ENCODE measurements around the gene SIRT2.

The SIRT2 gene

DNA sequence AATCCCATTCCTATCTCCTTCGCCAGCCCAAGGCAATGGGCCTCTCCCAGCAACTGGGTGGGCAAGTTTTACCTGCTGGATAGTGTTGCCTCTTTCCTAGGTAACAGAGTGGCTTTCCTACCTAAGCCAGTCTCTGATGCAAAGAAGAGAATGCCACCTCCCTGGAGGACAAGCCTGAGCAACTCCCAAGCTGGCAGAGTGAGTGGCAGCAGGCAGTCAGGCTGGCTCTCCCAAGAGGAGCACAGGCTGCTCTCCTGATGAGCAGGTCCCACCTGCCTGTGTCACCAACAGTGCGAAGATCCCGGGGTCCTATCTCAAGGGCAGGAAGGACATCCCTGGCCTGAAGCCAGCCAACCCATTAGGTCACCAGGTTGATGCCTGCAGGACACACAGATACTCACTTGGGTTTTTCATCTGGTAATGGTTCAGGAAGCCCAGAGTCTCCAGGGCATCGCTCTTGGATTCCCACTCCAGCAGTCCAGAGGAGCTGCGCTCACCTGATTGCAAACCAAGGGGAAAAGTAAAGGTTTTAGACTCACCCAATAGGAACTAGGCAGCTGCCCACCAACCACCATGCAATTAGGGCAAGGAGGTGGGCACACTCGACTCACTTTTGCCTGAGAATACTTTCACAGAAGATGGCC lies 62.3 kb downstream of the SIRT2 start:
- TF ChIP-seq, protein P1, sequence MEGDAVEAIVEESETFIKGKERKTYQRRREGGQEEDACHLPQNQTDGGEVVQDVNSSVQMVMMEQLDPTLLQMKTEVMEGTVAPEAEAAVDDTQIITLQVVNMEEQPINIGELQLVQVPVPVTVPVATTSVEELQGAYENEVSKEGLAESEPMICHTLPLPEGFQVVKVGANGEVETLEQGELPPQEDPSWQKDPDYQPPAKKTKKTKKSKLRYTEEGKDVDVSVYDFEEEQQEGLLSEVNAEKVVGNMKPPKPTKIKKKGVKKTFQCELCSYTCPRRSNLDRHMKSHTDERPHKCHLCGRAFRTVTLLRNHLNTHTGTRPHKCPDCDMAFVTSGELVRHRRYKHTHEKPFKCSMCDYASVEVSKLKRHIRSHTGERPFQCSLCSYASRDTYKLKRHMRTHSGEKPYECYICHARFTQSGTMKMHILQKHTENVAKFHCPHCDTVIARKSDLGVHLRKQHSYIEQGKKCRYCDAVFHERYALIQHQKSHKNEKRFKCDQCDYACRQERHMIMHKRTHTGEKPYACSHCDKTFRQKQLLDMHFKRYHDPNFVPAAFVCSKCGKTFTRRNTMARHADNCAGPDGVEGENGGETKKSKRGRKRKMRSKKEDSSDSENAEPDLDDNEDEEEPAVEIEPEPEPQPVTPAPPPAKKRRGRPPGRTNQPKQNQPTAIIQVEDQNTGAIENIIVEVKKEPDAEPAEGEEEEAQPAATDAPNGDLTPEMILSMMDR (IDR thresholded peaks at IDR 0.05; ENCODE audit: control insufficient read depth, extremely low read depth, insufficient read depth), result no peak
- DNase-seq (ENCODE audit: low read depth), result no peak
- no peak overlapping the region for H3K4me3 ChIP-seq (ENCODE audit: low read depth, low read length)

DNA sequence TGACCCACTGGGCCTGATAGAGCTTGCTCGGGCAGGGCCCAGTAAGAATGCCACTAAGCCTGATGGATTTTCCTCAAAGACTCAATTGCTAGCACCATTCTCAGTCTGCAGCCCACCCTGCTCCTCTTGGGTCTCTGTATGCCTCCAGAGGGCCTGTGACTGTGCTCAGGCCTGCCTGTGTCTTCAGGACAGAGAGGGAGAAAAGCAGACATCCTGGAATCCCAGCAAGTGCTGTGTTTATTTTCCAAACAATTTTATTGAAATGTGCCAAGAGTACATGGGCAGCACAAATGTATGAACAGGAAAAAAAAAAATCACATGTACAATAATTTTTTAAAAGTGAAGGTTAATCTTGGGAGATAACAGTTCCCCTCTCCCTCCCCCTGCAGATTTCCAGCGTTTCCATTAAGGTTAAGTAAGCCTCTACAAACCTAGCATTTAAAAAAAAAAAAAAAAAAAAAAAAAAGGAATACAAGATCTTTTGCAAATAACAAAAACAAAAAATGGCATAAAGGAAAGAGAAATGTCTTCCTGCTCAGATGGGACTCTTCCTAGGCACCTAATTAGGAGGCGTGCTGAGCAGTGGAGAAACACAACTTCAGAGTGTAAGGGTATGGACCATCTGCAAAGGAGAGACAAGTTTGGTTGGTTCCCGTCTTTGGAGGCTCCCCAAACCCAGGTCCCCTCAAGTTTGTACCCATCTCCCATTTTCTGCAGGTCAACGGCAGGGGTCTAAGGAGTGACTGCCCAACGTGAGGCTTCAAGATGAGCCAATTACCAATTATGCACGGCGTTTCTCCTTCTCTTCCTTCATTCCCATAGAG lies 63.0 kb downstream of the SIRT2 start:
- TF ChIP-seq, protein P1 (IDR thresholded peaks at IDR 0.05; ENCODE audit: control insufficient read depth, extremely low read depth, insufficient read depth), result no peak
- DNase-seq (ENCODE audit: low read depth), result no peak
- no peak overlapping the region for H3K4me3 ChIP-seq (ENCODE audit: low read depth, low read length)

DNA sequence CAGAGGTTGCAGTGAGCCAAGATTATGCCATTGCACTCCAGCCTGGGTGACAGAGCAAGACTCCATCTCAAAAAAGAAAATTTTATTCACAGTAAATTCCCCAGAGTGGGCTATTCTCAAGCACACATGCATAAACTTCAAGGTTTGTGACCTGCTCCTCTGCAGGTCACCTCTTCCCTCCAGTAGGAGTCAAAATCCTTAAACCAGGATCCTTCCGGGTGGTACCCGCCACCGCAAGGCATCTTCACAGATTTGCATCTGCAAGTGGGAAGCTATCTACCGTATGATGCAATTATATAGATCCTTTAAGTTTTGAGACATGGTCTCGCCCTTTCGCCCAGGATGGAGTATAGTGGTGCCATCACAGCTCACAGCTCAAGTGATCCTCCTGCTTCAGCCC lies 64.8 kb downstream of the SIRT2 start:
- no peak overlapping the region for H3K4me3 ChIP-seq (ENCODE audit: low read depth, low read length)
- TF ChIP-seq, protein P1 (IDR thresholded peaks at IDR 0.05; ENCODE audit: control insufficient read depth, extremely low read depth, insufficient read depth), result no peak
- DNase-seq (ENCODE audit: low read depth), result no peak

DNA sequence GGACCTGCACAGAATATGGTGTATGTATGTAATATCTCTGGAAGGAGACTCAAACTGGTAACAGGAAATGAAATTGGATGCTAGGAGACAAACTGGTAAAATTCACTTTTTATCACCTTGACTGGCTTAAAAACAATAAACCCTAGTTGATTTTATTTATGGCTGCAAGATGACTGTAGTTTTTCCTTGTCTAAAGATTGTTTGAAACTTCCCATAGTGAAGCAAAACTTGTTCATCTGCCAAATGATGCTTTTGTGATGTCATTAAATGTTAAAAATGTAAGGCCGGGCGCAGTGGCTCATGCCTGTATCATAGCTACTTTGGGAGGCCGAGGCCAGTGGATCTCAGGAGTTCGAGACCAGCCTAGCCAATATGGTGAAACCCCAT lies 65.3 kb downstream of the SIRT2 start:
- no peak overlapping the region for H3K4me3 ChIP-seq (ENCODE audit: low read depth, low read length)
- TF ChIP-seq, protein P1 (IDR thresholded peaks at IDR 0.05; ENCODE audit: control insufficient read depth, extremely low read depth, insufficient read depth), result no peak
- no peak for DNase-seq (ENCODE audit: low read depth)

DNA sequence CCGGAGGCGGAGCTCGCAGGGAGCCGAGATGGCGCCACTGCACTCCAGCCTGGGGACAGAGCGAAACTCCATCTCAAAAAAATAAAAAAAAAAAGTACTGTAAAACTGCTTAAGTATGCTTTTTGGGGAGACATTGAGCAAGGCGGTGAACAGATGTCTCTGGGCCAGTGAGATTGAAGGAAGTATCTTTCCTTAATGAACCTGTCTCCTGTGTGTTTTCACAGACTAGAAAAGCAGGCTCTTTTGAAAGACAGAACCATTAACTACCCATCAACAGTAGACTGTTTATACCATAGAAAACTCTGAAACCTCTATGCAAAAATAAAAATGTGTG lies 66.4 kb downstream of the SIRT2 start:
- TF ChIP-seq, protein P1 (IDR thresholded peaks at IDR 0.05; ENCODE audit: control insufficient read depth, extremely low read depth, insufficient read depth), result no peak
- no peak overlapping the region for H3K4me3 ChIP-seq (ENCODE audit: low read depth, low read length)
- no peak for DNase-seq (ENCODE audit: low read depth)

DNA sequence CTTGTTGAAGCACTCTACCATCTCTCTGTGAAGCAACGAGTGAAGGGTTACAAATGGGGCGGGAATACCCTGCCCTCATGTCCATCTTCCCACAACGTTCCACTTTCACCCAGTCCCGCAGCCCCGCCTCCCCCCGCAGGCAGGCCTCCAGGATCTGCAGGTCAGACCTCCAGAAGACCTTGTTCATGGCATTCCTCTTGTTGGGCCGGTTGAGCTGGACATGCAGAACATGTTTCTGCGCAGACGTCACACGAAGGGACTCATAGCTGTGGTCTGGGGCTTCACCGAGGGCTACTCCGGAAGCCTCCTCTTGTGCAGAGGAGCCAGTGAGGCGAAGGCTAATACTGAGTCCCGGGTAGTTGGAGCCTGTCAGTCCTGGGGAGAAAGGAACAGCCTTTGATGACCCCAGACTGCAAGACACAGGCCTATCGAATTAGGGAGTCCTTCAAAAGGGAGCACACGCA lies 68.2 kb downstream of the SIRT2 start:
- peak; percentile 92 for DNase-seq (ENCODE audit: low read depth)
- peak overlapping the region; percentile 88 for H3K4me3 ChIP-seq (ENCODE audit: low read depth, low read length)

More for the DNA sequence above, 68.2 kb downstream of the SIRT2 start:
- TF ChIP-seq, protein P1 (IDR thresholded peaks at IDR 0.05; ENCODE audit: control insufficient read depth, extremely low read depth, insufficient read depth), result no peak

Measured in LNCaP clone FGC (cell line).